CD4-positive, alpha-beta T cell (primary cell): ENCODE measurements around the gene ADGRE2. TPM values are rescaled to one million over a fixed set of nuclear protein-coding genes. Genes with fewer than 3 reads are reported as not detected.

Experiments used
- ATAC-seq: fragments of 200-7000 bp; cut with Tn5 transposase; one replicate; pipeline ENCODE4 v1.10.0; 2022; ENCODE audit warnings: mild to moderate bottlenecking; ENCODE audit not compliant: poor library complexity
- CTCF ChIA-PET: fragments of 350-600 bp; sonication (Branson Sonifier 250); formaldehyde crosslinking; loops from one replicate; lab custom pipeline; 2021; ENCODE audit warnings: antibody characterized with exemption, inconsistent platforms; lab: Charles Lee
- POLR2A ChIA-PET: fragments of 350-600 bp; sonication (Branson Sonifier 250); formaldehyde crosslinking; loops from one replicate; lab custom pipeline; 2021; ENCODE audit warnings: antibody characterized with exemption, inconsistent platforms; lab: Charles Lee
- DNase-seq, 14 experiments: peaks; one replicate each; pipeline ENCODE4 v3.0.0-alpha.2; 2013 to 2020; ENCODE audit warnings: mixed read lengths in 2 of 14
- H3K27ac ChIP-seq, 2 donors: one replicate each; pipeline versions ENCODE4 v1.5.1 to v1.7.0; 2013; ENCODE audit warnings: low read length in 2 of 2, low read depth in 1 of 2, mild to moderate bottlenecking in 1 of 2
- H3K27me3 ChIP-seq, 2 experiments: 1 replicate in 1 of 2; 2 replicates in 1 of 2; pipeline versions ENCODE4 v1.6.1 to v1.7.0; 2013; ENCODE audit warnings: low read length in 2 of 2, control low read depth in 1 of 2, mild to moderate bottlenecking in 1 of 2, moderate library complexity in 1 of 2; ENCODE audit not compliant: insufficient read depth in 2 of 2, control insufficient read depth in 1 of 2
- H3K36me3 ChIP-seq: one replicate; pipeline ENCODE4 v1.6.1; 2013; ENCODE audit warnings: low read length, control low read depth; ENCODE audit not compliant: insufficient read depth
- H3K4me1 ChIP-seq: one replicate; pipeline ENCODE4 v1.6.1; 2013; ENCODE audit warnings: low read length, control low read depth; ENCODE audit not compliant: insufficient read depth
- H3K4me3 ChIP-seq: one replicate; pipeline ENCODE4 v1.5.1; 2013; ENCODE audit warnings: mild to moderate bottlenecking, low read length, moderate library complexity
- H3K9me3 ChIP-seq, 2 experiments: 1 replicate in 1 of 2; 2 replicates in 1 of 2; pipeline versions ENCODE4 v1.6.1 to v1.7.0; 2013; ENCODE audit warnings: low read length in 2 of 2, mild to moderate bottlenecking in 2 of 2, control low read depth in 1 of 2, moderate library complexity in 1 of 2; ENCODE audit not compliant: control insufficient read depth in 1 of 2, insufficient read depth in 1 of 2
- H3K27ac Mint-ChIP-seq: one replicate; pipeline ENCODE4 v1.8.0; 2020; ENCODE audit warnings: mixed read lengths
- H3K27me3 Mint-ChIP-seq: one replicate; pipeline ENCODE4 v1.8.0; 2021; ENCODE audit warnings: mixed read lengths
- H3K36me3 Mint-ChIP-seq: one replicate; pipeline ENCODE4 v1.8.0; 2021; ENCODE audit warnings: low read depth, mixed read lengths
- H3K4me1 Mint-ChIP-seq: one replicate; pipeline ENCODE4 v1.8.0; 2021; ENCODE audit warnings: low read depth, mixed read lengths
- H3K4me3 Mint-ChIP-seq: one replicate; pipeline ENCODE4 v1.8.0; 2020; ENCODE audit warnings: mild to moderate bottlenecking, mixed read lengths
- H3K9me3 Mint-ChIP-seq: one replicate; pipeline ENCODE4 v1.8.0; 2020; ENCODE audit warnings: mixed read lengths
- intact Hi-C, 2 experiments: fragments of 100-400 bp; cut with DNase I in 1 of 2; cut with micrococcal nuclease in 1 of 2; formaldehyde crosslinking; loops; one replicate each; pipeline versions ENCODE4 v1.15.1 to v1.9.0; 2023 to 2025; cut with DNase I, micrococcal nuclease
- total RNA-seq, 174 experiments: library from RNA in 2 of 174; stranded (reverse) in 2 of 174; gene quantifications; one replicate each; pipeline ENCODE4 v1.2.3 and lab custom pipeline; 2021 to 2026
- TF ChIP-seq, protein P1 (sequence below): fragments of 200-600 bp; IDR thresholded peaks from one replicate; pipeline ENCODE4 v1.8.0; 2022; ENCODE audit warnings: antibody characterized with exemption, mild to moderate bottlenecking

ADGRE2 gene
- total RNA-seq, 2 experiments from 2014 or later: 3.0 to 3.8 TPM

- Mint-ChIP-seq H3K36me3 (peaks cover 96% of the 10 kb centered on the region), H3K4me1 (no peaks in the 10 kb centered on the region), H3K9me3 (no peaks in the 10 kb centered on the region), H3K27me3 (no peaks in the 10 kb centered on the region), H3K4me3 (no peak overlapping the region), H3K27ac (no peak overlapping the region)
- H3K4me1 ChIP-seq: no peaks in the 10 kb centered on the region
- H3K36me3 ChIP-seq: peaks cover 80% of the 10 kb centered on the region
- no peak overlapping the region for H3K4me3 ChIP-seq
- CTCF ChIA-PET: no interaction called here
- no peak overlapping the region for H3K27ac ChIP-seq
- DNase-seq (no peak), ATAC-seq (no peak)
- intact Hi-C loops: no loop called here
- no peaks in the 10 kb centered on the region for H3K27me3 ChIP-seq
- TF ChIP-seq, protein P1, sequence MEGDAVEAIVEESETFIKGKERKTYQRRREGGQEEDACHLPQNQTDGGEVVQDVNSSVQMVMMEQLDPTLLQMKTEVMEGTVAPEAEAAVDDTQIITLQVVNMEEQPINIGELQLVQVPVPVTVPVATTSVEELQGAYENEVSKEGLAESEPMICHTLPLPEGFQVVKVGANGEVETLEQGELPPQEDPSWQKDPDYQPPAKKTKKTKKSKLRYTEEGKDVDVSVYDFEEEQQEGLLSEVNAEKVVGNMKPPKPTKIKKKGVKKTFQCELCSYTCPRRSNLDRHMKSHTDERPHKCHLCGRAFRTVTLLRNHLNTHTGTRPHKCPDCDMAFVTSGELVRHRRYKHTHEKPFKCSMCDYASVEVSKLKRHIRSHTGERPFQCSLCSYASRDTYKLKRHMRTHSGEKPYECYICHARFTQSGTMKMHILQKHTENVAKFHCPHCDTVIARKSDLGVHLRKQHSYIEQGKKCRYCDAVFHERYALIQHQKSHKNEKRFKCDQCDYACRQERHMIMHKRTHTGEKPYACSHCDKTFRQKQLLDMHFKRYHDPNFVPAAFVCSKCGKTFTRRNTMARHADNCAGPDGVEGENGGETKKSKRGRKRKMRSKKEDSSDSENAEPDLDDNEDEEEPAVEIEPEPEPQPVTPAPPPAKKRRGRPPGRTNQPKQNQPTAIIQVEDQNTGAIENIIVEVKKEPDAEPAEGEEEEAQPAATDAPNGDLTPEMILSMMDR: no peak
- no peaks in the 10 kb centered on the region for H3K9me3 ChIP-seq
- POLR2A ChIA-PET: no interaction called here
Observed at GRCh38 chr19:14704450-14704849, 73.9 kb downstream of the ADGRE2 start.

- Mint-ChIP-seq H3K36me3 (peaks cover 96% of the 10 kb centered on the region), H3K4me1 (no peaks in the 10 kb centered on the region), H3K9me3 (no peaks in the 10 kb centered on the region), H3K4me3 (no peak overlapping the region), H3K27me3 (no peaks in the 10 kb centered on the region), H3K27ac (no peak overlapping the region)
- Histone ChIP-seq H3K36me3 (peaks cover 80% of the 10 kb centered on the region), H3K4me3 (no peak overlapping the region), H3K9me3 (no peaks in the 10 kb centered on the region), H3K27me3 (no peaks in the 10 kb centered on the region), H3K4me1 (no peaks in the 10 kb centered on the region), H3K27ac (no peak overlapping the region)
- CTCF ChIA-PET: no interaction called here
- no peak for DNase-seq
- TF ChIP-seq, protein P1: no peak
- intact Hi-C loops: no loop called here
- no peak for ATAC-seq
- POLR2A ChIA-PET: no interaction called here
Observed at GRCh38 chr19:14703833-14704232, 74.5 kb downstream of the ADGRE2 start.

DNA sequence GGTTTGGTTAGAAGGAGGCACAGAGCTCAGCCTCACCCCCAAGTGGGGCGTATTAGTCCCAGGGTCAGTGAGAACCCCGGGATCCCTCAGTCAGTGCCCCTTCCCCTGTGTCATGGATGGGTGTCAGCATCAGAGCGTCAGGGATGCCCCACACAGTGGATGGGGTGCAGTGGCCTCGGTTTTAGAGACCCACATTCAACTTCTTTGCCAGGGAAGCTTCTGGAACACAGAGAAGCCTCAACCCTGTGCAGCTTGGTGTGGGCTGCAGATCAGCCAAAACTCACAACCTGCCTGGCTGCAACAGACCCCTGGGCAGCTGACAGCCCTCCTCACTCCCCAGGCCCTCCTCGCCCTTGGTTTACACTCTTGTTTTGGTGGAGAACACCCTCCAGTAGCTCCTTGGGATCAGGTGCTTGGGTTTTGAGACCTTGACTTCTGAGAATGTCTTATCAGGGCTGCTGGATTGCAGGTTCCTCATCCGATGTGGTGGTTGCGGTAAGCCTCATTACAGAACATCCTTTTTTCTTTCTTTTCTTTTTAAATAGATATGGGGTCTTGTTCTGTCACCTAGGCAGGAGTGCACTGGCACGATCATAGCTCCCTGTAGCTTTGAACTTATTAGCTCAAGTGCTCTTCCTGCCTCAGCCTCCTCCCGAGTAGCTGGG, 77.5 kb downstream of the ADGRE2 start:
- ChIA-PET CTCF (no interaction called here), POLR2A (no interaction called here)
- Mint-ChIP-seq H3K27me3 (no peaks in the 10 kb centered on the region), H3K27ac (no peak overlapping the region), H3K4me3 (no peak overlapping the region), H3K36me3 (peaks cover 91% of the 10 kb centered on the region), H3K9me3 (no peaks in the 10 kb centered on the region), H3K4me1 (no peaks in the 10 kb centered on the region)
- Histone ChIP-seq H3K9me3 (no peaks in the 10 kb centered on the region), H3K27ac (no peak overlapping the region), H3K4me1 (no peaks in the 10 kb centered on the region), H3K4me3 (no peak overlapping the region), H3K27me3 (no peaks in the 10 kb centered on the region), H3K36me3 (peaks cover 82% of the 10 kb centered on the region)
- TF ChIP-seq, protein P1: no peak
- DNase-seq: no peak
- ATAC-seq: no peak
- intact Hi-C loops: no loop called here
